HG02884 (cell line): Measurements from ENCODE around the gene LRRFIP1.

ENCODE experiments used
- ATAC-seq: cut with Tn5 transposase; IDR thresholded peaks from one replicate; pipeline ENCODE4 v1.9.1; 2021; ENCODE audit warnings: mild to moderate bottlenecking, moderate library complexity; ENCODE audit not compliant: unreplicated experiment

The LRRFIP1 gene

GRCh38 chr2:237639052-237639835 lies 11.9 kb downstream of the LRRFIP1 start:
- no peak for ATAC-seq

GRCh38 chr2:237639836-237640220 lies 12.4 kb downstream of the LRRFIP1 start:
- ATAC-seq, result no peak

- no peak for ATAC-seq
Measured at GRCh38 chr2:237640493-237640998, 13.2 kb downstream of the LRRFIP1 start.

GRCh38 chr2:237642038-237642734 lies 14.8 kb downstream of the LRRFIP1 start:
- ATAC-seq, result no peak

GRCh38 chr2:237643066-237643465 lies 15.7 kb downstream of the LRRFIP1 start:
- ATAC-seq, result no peak

- no peak for ATAC-seq
Measured at GRCh38 chr2:237643582-237644380, 16.4 kb downstream of the LRRFIP1 start.

GRCh38 chr2:237644381-237644703 lies 17.0 kb downstream of the LRRFIP1 start:
- no peak for ATAC-seq

GRCh38 chr2:237645261-237645660 lies 17.9 kb downstream of the LRRFIP1 start:
- no peak for ATAC-seq

- no peak for ATAC-seq
Measured at GRCh38 chr2:237647176-237648015, 20.0 kb downstream of the LRRFIP1 start.

- no peak for ATAC-seq
Measured at GRCh38 chr2:237648016-237648381, 20.6 kb downstream of the LRRFIP1 start.

- no peak for ATAC-seq
Measured at GRCh38 chr2:237649541-237650454, 22.4 kb downstream of the LRRFIP1 start.

- no peak for ATAC-seq
Measured at GRCh38 chr2:237650455-237650850, 23.1 kb downstream of the LRRFIP1 start.

- ATAC-seq, result no peak
Measured at GRCh38 chr2:237651761-237652160, 24.4 kb downstream of the LRRFIP1 start.

GRCh38 chr2:237652181-237652580 lies 24.8 kb downstream of the LRRFIP1 start:
- ATAC-seq, result no peak

GRCh38 chr2:237652854-237653253 lies 25.5 kb downstream of the LRRFIP1 start:
- no peak for ATAC-seq

GRCh38 chr2:237653776-237654558 lies 26.6 kb downstream of the LRRFIP1 start:
- ATAC-seq, result no peak

GRCh38 chr2:237657063-237657462 lies 29.7 kb downstream of the LRRFIP1 start:
- no peak for ATAC-seq

- ATAC-seq, result no peak
Measured at GRCh38 chr2:237660381-237660900, 33.1 kb downstream of the LRRFIP1 start.

- no peak for ATAC-seq
Measured at GRCh38 chr2:237661270-237661669, 33.9 kb downstream of the LRRFIP1 start.
